ENCODE data around the gene GOLGA6A. TPM values are rescaled to one million over a fixed set of nuclear protein-coding genes. Genes with fewer than 3 reads are reported as not detected.

The GOLGA6A gene
- total RNA-seq, 1 experiment from 2014 or later = not detected

DNA sequence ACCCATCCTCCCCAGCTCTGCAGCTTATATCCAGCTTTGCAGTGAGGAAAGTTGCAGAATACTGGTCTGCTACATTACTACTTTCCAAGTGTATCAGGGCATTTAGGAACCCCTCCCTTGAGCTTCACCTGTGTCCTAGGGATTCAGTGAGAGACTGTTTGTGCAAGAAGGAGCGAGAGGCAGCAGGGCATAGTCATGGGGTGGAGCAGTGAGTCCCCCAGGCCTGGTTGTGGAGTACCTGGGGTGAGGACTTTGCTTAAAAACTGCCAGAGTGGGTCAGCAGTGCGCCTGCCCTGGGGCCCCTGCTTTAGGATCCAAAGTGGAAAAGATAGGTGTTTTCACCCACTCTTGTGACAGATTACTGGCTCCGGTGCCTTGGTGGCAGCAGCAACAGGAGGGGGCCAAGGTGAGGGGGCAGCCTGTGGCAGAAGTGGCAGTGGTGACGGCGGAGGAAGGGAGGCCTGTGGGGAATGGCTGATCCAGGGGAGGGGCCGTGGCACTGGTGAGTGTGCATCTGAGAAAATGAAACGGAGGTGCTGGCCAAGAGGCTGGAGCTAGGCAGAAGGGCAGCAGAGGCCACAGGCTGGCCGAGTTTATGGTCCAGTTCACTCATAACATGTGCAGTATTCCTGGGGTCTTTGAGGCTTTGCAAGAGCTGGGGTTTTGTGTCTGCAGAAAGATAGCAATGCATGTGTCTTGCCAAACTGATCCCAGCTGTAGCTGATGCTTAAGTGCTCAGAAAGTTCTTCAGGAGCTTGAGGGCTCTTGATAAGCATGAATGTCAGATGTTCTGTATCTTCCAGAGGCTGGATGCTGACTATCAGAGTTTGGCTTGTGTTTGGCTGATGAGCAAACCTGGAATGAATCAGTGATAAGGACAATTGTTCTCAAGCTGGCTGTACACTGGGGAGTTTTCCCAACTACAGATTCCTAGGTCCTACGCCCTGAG is 43.4 kb downstream of the GOLGA6A start:
- intact Hi-C loops (cut with micrococcal nuclease) = no loop called here
- CTCF ChIA-PET = interaction anchor here (0.6 to 1.4 kb wide), 3 partner anchors 56 to 281 kb away, joined by 3 to 9 read pairs (median 7); no protein-coding TSS in a partner anchor
- Histone ChIP-seq H3K4me3 (ENCODE audit: low read length) (no peak overlapping the region), H3K79me2 (ENCODE audit: low read length) (no peaks in the 10 kb centered on the region), H3K9me3 (ENCODE audit: low read length) (no peaks in the 10 kb centered on the region), H3K4me2 (ENCODE audit: low read length) (no peak overlapping the region), H3K9me2 (replicated peaks; ENCODE audit: low read length) (no peaks in the 10 kb centered on the region), H3K9ac (ENCODE audit: low read length) (no peak overlapping the region), H3K27ac (ENCODE audit: low read length) (no peak overlapping the region), H3K36me3 (ENCODE audit: low read depth, low read length) (no peaks in the 10 kb centered on the region), H3K27me3 (ENCODE audit: low read length) (no peaks in the 10 kb centered on the region), H2AFZ (ENCODE audit: low read length) (no peak overlapping the region), H3F3A (ENCODE audit: low read length, unreplicated experiment) (no peaks in the 10 kb centered on the region), H4K20me1 (ENCODE audit: low read length) (no peaks in the 10 kb centered on the region), H3K4me1 (ENCODE audit: insufficient read depth, low read length) (peaks cover 8% of the 10 kb centered on the region; the same call in 1 of the 2 replicates)
- TF ChIP-seq EZH2phosphoT487 (IDR thresholded peaks at IDR 0.05; ENCODE audit: borderline replicate concordance, low read length) (no peak), EZH2 (IDR thresholded peaks at IDR 0.05; ENCODE audit: low read length, unreplicated experiment) (no peak)
- TF ChIP-seq, protein P1, sequence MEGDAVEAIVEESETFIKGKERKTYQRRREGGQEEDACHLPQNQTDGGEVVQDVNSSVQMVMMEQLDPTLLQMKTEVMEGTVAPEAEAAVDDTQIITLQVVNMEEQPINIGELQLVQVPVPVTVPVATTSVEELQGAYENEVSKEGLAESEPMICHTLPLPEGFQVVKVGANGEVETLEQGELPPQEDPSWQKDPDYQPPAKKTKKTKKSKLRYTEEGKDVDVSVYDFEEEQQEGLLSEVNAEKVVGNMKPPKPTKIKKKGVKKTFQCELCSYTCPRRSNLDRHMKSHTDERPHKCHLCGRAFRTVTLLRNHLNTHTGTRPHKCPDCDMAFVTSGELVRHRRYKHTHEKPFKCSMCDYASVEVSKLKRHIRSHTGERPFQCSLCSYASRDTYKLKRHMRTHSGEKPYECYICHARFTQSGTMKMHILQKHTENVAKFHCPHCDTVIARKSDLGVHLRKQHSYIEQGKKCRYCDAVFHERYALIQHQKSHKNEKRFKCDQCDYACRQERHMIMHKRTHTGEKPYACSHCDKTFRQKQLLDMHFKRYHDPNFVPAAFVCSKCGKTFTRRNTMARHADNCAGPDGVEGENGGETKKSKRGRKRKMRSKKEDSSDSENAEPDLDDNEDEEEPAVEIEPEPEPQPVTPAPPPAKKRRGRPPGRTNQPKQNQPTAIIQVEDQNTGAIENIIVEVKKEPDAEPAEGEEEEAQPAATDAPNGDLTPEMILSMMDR (conservative IDR thresholded peaks at IDR 0.05; ENCODE audit: low read depth, low read length) = no peak
- no peak for ATAC-seq
- DNase-seq = no peak
- POLR2A ChIA-PET (ENCODE audit: unreplicated experiment) = interaction anchor here (0.6 kb wide), 1 partner anchor 10 kb away, joined by 3 read pairs; no protein-coding TSS in a partner anchor
- no TSS peak for BruUV-seq (replicated peaks)

DNA sequence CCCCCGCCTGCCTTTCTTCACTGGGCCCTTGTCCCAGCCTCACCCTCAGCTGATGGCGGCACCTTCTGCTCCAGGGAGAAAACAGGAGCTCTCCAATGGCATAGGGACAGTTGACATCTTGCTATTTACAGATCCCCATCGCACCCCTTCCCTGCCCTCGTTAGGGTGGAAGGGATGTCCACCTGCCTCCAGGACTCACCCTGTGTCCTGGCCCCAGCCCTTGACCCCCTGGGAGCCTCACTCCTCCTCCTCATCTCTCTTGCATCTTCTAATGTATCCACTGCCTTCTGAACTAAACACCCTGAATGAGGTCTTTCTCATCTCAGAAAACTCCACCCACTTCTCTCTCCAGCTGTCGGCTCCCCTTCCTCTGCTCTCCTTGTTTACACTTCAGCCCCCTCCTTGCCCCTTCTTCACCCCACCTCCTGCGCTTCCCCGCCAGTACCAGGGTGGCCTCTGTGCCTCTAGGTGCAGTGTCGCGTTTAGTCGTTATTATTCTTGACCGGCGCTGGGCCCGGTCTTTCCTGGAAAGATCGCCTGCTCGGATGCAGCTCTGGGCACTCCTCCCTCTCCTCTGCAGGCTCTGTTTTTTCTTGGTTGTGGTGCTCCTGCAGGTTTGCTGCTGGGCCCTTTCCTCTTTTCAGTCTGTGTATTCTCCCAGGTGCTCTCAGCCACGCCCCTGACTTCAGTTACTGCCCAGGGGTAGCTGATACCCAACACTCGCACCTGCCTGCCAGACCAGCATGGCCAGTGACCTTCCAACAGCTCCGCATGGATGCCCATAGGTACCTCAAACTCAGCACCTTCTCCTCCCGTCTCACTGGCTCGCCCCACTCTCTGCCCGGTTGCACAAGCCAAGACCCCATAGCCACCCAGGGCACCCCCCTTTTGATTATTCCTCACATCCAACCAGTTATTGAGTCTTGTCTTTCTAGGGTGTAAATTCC is 44.9 kb downstream of the GOLGA6A start:
- ATAC-seq (no peak), DNase-seq (no peak)
- no peaks in the 10 kb centered on the region for H3K9me3 ChIP-seq (ENCODE audit: low read length)
- H4K20me1 ChIP-seq (ENCODE audit: low read length) = no peaks in the 10 kb centered on the region
- TF ChIP-seq EZH2phosphoT487 (IDR thresholded peaks at IDR 0.05; ENCODE audit: borderline replicate concordance, low read length) (no peak), EZH2 (IDR thresholded peaks at IDR 0.05; ENCODE audit: low read length, unreplicated experiment) (no peak)
- TF ChIP-seq, protein P1 (conservative IDR thresholded peaks at IDR 0.05; ENCODE audit: low read depth, low read length) = no peak
- CTCF ChIA-PET = interaction anchor here (0.7 to 1.6 kb wide), 5 partner anchors 34 to 65 kb away, joined by 3 to 43 read pairs (median 3); partner anchors contain the start of gene PML
- BruUV-seq (replicated peaks) = no TSS peak
- intact Hi-C loops (cut with micrococcal nuclease) = loop anchor here (1.0 kb wide), 1 partner anchor 64 kb away; no protein-coding TSS in a partner anchor
- no peaks in the 10 kb centered on the region for H3K9me2 ChIP-seq (replicated peaks; ENCODE audit: low read length)
- H3K36me3 ChIP-seq (ENCODE audit: low read depth, low read length) = no peaks in the 10 kb centered on the region
- no peak overlapping the region for H3K4me3 ChIP-seq (ENCODE audit: low read length)
- H3K27ac ChIP-seq (ENCODE audit: low read length) = no peak overlapping the region
- H3K4me1 ChIP-seq (ENCODE audit: insufficient read depth, low read length) = peaks cover 8% of the 10 kb centered on the region; the same call in 1 of the 2 replicates
- H3F3A ChIP-seq (ENCODE audit: low read length, unreplicated experiment) = no peaks in the 10 kb centered on the region
- H2AFZ ChIP-seq (ENCODE audit: low read length) = no peak overlapping the region
- no peaks in the 10 kb centered on the region for H3K79me2 ChIP-seq (ENCODE audit: low read length)
- no peak overlapping the region for H3K4me2 ChIP-seq (ENCODE audit: low read length)
- H3K27me3 ChIP-seq (ENCODE audit: low read length) = no peaks in the 10 kb centered on the region
- H3K9ac ChIP-seq (ENCODE audit: low read length) = no peak overlapping the region
- POLR2A ChIA-PET (ENCODE audit: unreplicated experiment) = interaction anchor here (0.6 kb wide), 1 partner anchor 64 kb away, joined by 4 read pairs; no protein-coding TSS in a partner anchor
